ENCODE measurements around the gene ALKAL2.

DNA sequence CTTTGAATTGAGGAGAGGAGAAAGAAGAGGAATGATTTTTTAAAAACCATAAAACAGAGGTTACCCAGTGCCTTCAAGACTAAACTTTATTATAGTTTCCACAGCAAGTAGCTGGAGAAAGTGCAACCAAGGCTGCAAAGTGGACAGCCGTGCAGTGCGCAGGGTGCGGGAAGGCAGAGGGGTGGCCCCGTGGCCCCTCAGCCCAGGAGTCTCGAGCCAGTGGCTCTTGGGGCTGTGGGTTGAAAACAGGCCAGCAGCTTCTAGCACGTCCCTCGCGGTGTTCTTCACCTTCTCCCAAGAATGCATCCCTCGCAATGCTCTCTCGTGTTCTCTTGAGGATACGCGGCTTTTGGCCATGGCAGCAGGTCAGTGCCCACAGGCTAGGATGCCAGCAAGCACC is 28.5 kb upstream of the ALKAL2 start:
- no peak for TF ChIP-seq CTCF (IDR thresholded peaks at IDR 0.05; ENCODE audit: insufficient read depth, low read length, poor library complexity, severe bottlenecking)
- TF ChIP-seq EZH2phosphoT487 (conservative IDR thresholded peaks at IDR 0.05; ENCODE audit: low read length) = no peak

Data from SU-DHL-6 (cell line).